ENCODE measurements around the gene PRLR.

DNA sequence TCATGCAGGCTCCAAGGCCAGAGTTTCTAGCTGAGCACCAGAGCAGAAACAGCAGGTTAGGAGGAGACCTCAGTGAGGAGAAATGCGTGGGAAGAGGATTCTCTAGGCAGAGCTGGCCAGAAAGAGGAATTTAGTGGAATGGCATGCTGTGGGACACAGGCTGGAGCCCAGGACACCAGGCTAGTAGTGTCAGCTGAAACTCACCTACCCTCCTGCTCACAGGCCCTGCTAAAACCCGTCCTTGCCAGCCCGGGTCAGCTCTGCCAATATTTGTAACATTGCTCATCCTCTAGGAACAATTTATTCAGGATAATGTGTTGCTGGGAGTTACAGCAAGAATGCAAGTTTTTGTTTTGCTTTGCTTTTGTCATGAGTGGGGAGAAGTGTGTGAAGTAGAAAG is 142.3 kb downstream of the PRLR start:
- TF ChIP-seq, protein P1, sequence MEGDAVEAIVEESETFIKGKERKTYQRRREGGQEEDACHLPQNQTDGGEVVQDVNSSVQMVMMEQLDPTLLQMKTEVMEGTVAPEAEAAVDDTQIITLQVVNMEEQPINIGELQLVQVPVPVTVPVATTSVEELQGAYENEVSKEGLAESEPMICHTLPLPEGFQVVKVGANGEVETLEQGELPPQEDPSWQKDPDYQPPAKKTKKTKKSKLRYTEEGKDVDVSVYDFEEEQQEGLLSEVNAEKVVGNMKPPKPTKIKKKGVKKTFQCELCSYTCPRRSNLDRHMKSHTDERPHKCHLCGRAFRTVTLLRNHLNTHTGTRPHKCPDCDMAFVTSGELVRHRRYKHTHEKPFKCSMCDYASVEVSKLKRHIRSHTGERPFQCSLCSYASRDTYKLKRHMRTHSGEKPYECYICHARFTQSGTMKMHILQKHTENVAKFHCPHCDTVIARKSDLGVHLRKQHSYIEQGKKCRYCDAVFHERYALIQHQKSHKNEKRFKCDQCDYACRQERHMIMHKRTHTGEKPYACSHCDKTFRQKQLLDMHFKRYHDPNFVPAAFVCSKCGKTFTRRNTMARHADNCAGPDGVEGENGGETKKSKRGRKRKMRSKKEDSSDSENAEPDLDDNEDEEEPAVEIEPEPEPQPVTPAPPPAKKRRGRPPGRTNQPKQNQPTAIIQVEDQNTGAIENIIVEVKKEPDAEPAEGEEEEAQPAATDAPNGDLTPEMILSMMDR (IDR thresholded peaks at IDR 0.05), result no peak
- no peak for TF ChIP-seq POLR2A (IDR thresholded peaks at IDR 0.05)

All from right lobe of liver (tissue), 4 donors.